ENCODE results near the gene FGA.
"Not testable (repeated sequence)": the region's sequence is repeated elsewhere in the genome, so short reads cannot be mapped to it uniquely, and the experiment has no call there.

The FGA gene

GRCh38 chr4:154606728-154607723, 16.5 kb upstream of the FGA start:
- ATAC-seq, result no peak

GRCh38 chr4:154604696-154605200, 14.2 kb upstream of the FGA start:
- ATAC-seq, result no peak

GRCh38 chr4:154603033-154603943, 12.7 kb upstream of the FGA start:
- no peak for ATAC-seq

DNA sequence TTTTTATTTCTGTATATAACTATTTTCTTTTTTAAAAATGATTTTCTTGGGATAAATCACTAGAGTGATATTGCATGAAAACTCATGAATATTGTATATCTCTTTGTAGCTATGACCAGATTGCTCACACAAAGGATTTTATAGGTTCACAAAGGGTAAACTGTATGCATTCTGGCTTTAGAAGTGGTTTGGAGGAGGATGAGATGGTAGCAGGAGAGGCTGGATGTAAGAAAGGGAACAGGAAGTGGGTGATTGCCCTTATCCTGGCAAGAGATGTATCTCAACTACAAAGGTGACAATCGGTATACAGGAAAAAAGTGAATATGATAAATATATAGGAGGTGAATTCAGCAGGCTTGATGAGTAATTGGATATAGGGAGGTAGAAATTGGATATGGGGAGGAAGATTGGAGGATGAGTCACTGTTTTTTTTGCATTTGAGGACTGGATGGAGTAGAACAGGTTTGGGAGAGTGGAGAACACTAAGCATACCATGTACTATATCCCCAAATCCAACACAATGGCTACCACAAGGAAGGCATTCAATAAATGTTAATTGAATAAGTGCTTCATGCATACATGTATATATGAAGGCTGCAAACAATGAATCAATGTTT, 12.0 kb upstream of the FGA start:
- ATAC-seq, result no peak

DNA sequence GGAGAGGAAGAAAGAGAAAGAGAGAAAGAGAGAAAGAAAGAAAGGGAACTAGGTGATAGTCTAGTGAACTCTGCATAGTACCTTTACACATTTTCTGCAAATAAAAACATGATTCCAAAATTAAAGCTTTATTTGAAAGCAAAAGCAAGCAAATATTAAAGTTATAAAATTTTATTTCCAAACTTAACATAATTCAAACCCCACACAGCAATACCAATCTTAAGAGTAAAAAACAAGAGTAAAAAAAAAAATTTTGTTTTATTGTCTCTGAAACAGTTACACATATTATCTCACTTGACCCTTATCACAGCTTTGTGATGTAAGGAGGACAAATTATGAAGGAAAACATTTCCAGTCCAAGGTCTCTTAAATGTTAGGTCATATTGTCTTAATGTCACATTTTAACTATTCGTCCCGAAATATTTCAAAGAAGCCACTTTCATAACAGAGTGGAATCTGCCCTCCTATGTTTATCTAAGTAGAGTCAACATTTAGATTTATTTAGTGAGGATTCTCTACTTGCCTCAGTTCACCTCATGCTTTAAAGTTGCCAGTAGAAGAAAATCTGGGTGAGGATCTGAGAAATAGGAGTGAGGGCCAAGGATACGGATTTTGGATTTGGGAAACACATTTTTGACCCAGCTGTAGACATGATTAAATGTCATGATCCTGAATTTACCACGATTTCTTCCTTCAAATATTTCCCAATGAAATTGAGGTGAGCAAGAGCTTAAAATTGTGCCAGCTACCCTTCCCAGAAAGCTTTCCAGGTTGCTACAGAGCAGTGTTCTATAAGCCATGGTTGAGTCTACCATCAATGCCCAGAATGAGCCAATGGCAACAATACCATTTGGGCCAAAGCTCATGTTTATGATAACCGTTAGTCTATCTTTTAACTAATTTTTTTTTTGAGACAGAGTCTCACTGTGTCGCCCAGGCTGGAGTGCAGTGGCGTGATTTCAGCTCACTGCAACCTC, 7.5 kb upstream of the FGA start:
- ATAC-seq, result no peak

GRCh38 chr4:154597281-154597680, 6.7 kb upstream of the FGA start:
- ATAC-seq, result not testable (repeated sequence)

- no peak for ATAC-seq
These were observed 5.3 kb upstream of the FGA start for GRCh38 chr4:154595807-154596206.

DNA sequence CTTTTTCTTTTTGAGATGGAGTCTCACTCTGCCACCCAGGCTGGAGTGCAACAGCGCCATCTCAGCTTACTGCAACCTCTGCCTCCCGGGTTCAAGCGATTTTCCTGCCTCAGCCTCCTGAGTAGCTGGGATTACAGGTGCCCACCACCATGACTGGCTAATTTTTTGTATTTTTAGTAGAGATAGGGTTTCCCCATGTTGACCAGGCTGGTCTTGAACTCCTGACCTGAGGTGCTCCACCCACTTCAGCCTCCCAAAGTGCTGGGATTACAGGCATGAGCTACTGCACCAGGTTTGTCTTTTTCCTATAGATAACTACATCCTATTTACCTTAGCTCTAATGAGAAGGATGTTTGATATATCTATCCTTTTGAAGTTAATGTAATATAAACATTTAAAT, 3.8 kb upstream of the FGA start:
- not testable (repeated sequence) for ATAC-seq

DNA sequence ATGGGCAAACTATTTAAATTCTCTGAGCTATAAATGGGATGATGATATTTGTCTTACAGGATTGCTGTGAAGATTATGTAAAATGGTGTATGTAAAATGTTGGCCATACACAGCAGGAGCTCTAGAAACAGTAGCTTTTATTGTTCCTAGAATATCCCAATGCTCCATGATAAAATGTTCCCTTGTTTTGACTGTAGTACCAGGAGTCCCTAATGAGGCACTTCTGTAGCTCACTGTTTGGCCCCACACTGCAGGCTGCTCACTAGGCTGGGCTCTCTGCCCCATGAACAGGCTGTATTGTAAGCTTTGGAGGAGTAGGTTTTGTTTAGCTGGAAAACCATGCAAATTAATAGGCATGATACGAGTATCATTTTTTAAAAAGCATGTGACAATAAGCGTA, 3.3 kb upstream of the FGA start:
- ATAC-seq, result no peak

GRCh38 chr4:154591890-154592289, 1.3 kb upstream of the FGA start:
- no peak for ATAC-seq

DNA sequence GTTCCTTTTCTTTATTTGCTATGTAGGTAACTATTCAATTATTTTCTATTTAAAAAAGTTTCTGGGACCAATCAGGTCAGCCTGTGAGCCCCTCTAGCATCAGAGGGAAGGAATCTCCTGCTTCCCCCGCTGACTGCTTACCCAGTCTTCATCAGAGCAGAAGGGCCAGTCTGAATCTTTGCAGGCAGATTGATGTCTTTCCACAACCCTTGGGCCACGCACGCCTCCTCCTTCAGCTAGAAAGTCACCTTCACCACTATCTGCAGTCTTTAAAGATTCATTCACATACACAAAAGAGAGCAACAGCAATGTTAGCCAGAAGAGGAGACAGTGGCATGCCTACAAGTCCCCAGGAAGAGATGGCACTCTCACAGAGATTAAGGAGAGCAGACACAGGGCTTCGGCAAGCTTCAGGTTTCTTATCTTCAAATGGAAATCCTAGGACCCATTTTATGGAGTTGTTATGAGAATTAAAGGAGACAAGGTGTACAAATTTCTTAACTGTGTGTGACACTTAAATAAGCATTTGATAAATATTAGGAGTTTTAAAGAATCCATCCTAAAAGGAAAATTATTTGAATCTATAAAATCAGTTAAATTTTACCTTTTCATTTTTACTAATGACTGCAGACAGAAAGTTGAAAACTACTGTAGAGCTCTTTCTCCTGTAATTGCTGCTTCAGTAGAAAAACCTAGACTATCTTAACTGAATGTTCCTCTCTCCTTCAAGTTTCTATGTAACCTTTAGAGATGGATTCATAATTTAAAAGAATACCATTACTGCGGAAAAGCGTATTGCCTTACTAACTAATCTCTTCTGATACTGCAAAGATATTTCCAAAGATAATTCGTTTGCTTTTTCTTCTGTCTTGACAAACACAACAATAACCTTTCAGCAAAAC, 995 bp downstream of the FGA start:
- ATAC-seq, result no peak

- no peak for ATAC-seq
These were observed 2.3 kb downstream of the FGA start for GRCh38 chr4:154588198-154588597.

DNA sequence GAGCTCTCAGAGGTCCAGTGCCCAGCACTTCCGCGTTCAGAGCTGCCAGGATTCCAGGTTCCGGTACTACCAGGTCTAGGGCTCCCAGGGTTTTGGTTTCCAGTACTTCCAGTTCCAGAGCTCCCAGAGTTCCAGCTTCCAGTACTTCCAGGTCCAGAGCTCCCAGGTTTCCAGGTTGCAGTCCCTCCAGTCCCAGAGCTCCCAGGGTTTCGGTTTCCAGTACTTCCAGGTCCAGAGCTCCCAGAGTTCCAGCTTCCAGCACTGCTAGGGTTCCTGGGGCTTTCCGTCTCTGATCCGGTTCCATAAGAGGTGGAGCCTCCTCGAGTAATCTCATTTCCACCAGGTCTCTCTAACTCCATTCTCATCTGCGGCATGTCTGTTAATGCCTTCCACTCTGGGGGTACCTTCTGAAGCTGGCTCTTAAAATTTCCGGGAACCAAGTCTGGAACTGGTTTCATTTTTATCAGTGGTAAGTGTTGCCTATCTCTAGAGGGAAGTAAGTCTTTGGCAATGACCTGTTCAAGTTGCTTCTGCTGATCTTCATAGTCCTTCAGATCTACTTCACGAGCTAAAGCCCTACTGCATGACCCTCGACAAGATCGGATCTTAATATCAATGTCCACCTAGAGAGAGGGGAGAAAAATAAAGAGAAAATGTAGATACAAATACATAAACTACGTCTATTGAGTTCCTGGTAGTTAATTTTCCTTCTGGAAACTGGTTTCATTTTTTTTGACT, 4.1 kb downstream of the FGA start:
- no peak for ATAC-seq

- no peak for ATAC-seq
These were observed 5.0 kb downstream of the FGA start for GRCh38 chr4:154585369-154586018.

DNA sequence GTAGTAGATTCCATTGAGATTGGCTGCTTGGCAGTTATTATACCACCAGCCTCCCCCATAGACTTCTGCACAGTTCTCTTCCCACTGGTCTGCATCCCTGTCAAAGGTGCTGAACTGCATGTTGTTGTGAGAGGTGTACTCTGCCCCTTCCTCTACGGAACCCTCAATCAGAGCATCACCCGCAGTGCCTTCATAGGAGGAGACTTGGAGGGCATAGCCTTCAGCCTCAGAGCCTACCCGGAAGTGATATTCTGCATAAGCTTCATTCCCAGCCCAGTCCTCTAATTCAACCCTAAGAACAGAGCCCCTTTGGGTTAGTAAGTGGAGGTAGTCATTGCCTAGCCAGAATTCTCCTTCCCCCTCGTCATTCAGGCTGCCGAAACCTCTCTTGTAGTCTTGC, 6.3 kb downstream of the FGA start:
- ATAC-seq, result no peak

DNA sequence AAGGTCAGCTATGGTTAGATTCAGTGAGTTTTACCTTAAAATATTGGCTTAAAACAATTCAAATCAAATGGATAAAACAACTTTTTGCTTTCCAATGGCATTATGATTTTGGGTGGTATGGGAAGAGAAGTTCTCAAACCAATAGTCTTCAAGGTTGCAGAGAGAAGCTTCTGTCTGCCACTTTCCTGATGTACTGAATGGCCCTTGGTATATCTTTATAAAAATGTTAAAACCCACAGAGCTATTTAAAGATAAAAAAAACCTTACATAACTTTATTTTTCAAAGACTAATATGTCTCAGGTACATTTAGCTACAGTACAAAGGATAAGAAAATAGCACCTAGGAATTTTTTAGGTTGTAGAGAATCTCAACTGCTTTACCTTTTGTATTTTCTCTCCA, 6.9 kb downstream of the FGA start:
- ATAC-seq, result no peak

DNA sequence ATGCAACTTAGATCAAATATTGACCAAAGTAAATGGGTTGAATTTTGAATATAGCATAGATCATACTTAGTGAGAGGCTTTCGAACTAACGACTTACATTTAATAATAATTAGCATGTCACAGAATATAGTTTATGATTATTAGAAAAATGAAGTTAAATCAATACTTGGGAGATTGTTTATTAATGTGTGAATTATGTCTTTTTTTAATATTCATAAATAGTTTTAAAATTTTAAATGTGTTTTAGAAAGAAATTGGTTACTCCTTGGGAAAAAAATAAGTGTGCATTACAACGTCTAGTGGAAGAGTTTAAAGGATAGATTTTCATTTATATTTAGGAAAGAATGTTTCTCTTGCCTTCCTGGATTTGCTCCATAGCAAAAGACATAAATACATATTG, 7.3 kb downstream of the FGA start:
- no peak for ATAC-seq

GRCh38 chr4:154582723-154583122, 7.8 kb downstream of the FGA start:
- ATAC-seq, result no peak

DNA sequence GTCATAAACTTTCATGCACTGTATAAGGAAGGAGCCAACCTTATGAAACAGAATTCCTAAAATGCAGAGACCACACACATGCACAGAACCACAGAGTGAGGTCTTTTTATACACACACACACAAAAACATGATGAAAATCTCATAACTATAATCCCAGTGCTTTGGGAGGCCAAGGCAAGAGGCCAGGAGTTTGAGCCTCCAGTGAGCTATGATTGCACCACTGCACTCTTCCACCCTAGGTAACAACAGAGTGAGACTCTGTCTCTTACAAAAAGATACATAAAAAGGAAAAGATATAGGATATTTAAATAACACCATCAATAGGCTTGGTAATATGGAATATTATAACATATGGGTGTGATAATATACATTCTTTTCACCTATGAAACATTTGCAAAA, 10.6 kb downstream of the FGA start:
- no peak for ATAC-seq

All from activated CD4-positive, CD25-positive, alpha-beta regulatory T cell treated with anti-CD3 and anti-CD28 coated beads, Interleukin-2, amount 50 U/mL, for 24 hours (primary cell).